Posterior vena cava (tissue), 2 donors: ENCODE measurements around the gene RIN1. TPM values are rescaled to one million over a fixed set of nuclear protein-coding genes. Genes with fewer than 3 reads are reported as not detected.
A peak's percentile ranks its signal among the peaks of the same experiment; 100 is the strongest.
"Not testable (repeated sequence)": the region's sequence is repeated elsewhere in the genome, so short reads cannot be mapped to it uniquely, and the experiment has no call there.

Experiments used
- DNase-seq: peaks from one replicate; pipeline ENCODE4 v3.0.0-alpha.2; 2020; ENCODE audit warnings: low spot score
- intact Hi-C, 2 donors: fragments of 100-400 bp; cut with DNase I; formaldehyde crosslinking; loops; one replicate each; pipeline versions ENCODE4 v1.14.1 to v1.14.2; 2022 to 2023
- total RNA-seq, 2 donors: library from RNA; stranded (reverse); fragmentation: NEBNext Ultra II Directional; extraction: Animal tissue kit (Norgen Biotek cat#: 25700); gene quantifications; one replicate each; pipeline ENCODE4 v1.2.1, GENCODE V29; 2021
- donor health status: DM: yes; HTN: yes; CAD: no.
- donor health status: DM: yes; HTN: yes; CAD: no.

Gene RIN1
- total RNA-seq, 2 donors from 2014 or later = 5.4 to 7.4 TPM

- no peak for DNase-seq
- intact Hi-C loops = no loop called here
Observed at GRCh38 chr11:66311470-66311964, 24.7 kb downstream of the RIN1 start.

GRCh38 chr11:66310803-66311440, 25.3 kb downstream of the RIN1 start:
- DNase-seq, intact Hi-C loops: not testable (repeated sequence)

GRCh38 chr11:66310324-66310723, 25.9 kb downstream of the RIN1 start:
- intact Hi-C loops = no loop called here
- DNase-seq = no peak

- intact Hi-C loops = no loop called here
- no peak for DNase-seq
Observed at GRCh38 chr11:66309475-66309874, 26.8 kb downstream of the RIN1 start.

GRCh38 chr11:66302656-66303055, 33.6 kb downstream of the RIN1 start:
- intact Hi-C loops = no loop called here
- no peak for DNase-seq

GRCh38 chr11:66299186-66299585, 37.0 kb downstream of the RIN1 start:
- intact Hi-C loops = loop anchor here in 1 of 2 donors (2.0 kb wide), 1 partner anchor 182 kb away; the partner anchor contains the start of gene DPP3
- DNase-seq = no peak

- intact Hi-C loops = loop anchor here in 1 of 2 donors (2.0 kb wide), 1 partner anchor 183 kb away; the partner anchor contains the start of gene DPP3
Observed at GRCh38 chr11:66297610-66298009, 38.6 kb downstream of the RIN1 start.

GRCh38 chr11:66294626-66295620, 41.3 kb downstream of the RIN1 start:
- intact Hi-C loops = no loop called here
- no peak for DNase-seq

More at GRCh38 chr11:66297610-66298009, 38.6 kb downstream of the RIN1 start:
- DNase-seq = no peak

GRCh38 chr11:66293777-66294625, 42.2 kb downstream of the RIN1 start:
- DNase-seq = no peak
- intact Hi-C loops = no loop called here

- no peak for DNase-seq
- intact Hi-C loops = no loop called here
Observed at GRCh38 chr11:66293352-66293751, 42.9 kb downstream of the RIN1 start.

- intact Hi-C loops = no loop called here
- no peak for DNase-seq
Observed at GRCh38 chr11:66292543-66293332, 43.5 kb downstream of the RIN1 start.

- intact Hi-C loops = no loop called here
- no peak for DNase-seq
Observed at GRCh38 chr11:66291706-66292542, 44.3 kb downstream of the RIN1 start, which contains the start of gene TMEM151A. Gene TMEM151A, plus strand, starts transcription at chr11:66291894. Its CDS starts 120 bp downstream, at chr11:66292014.

GRCh38 chr11:66291303-66291705, 44.9 kb downstream of the RIN1 start:
- intact Hi-C loops = no loop called here
- DNase-seq = no peak

- DNase-seq = no peak
- intact Hi-C loops = no loop called here
Observed at GRCh38 chr11:66290330-66290621, 46.0 kb downstream of the RIN1 start.

GRCh38 chr11:66289548-66290329, 46.5 kb downstream of the RIN1 start:
- DNase-seq = peak; percentile 91
- intact Hi-C loops = loop anchor here in 1 of 2 donors (10.0 kb wide), 1 partner anchor 65 kb away; no protein-coding TSS in a partner anchor

- DNase-seq = peak; percentile 99
- intact Hi-C loops = loop anchor here in 1 of 2 donors (10.0 kb wide), 1 partner anchor 64 kb away; no protein-coding TSS in a partner anchor
Observed at GRCh38 chr11:66288671-66289547, 47.3 kb downstream of the RIN1 start, which contains the start of gene YIF1A. Gene YIF1A, minus strand, starts transcription at chr11:66289143. Its CDS starts 158 bp downstream, at chr11:66288985.
